Heart left ventricle (tissue), 16 donors: ENCODE measurements around the gene MED15. TPM values are rescaled to one million over a fixed set of nuclear protein-coding genes. Genes with fewer than 3 reads are reported as not detected.
A peak's percentile ranks its signal among the peaks of the same experiment; 100 is the strongest.

Source experiments
- ATAC-seq, 4 donors: fragments of 200-7000 bp; cut with Tn5 transposase; one replicate each; pipeline ENCODE4 v1.9.1; 2020 to 2022; ENCODE audit warnings: moderate library complexity in 4 of 4, mild to moderate bottlenecking in 3 of 4, moderate number of reproducible peaks in 1 of 4
- DNase-seq, 5 donors: peaks; one replicate each; pipeline ENCODE4 v3.0.0-alpha.2; 2020
- H3K27ac ChIP-seq, 12 donors: fragments of 200-600 bp; sonication (generic) in 4 of 12; one replicate each; pipeline versions ENCODE4 v1.5.0 to v1.8.0; 2016 to 2022; ENCODE audit warnings: mild to moderate bottlenecking in 2 of 12
- H3K27me3 ChIP-seq, 9 donors: fragments of 200-600 bp; sonication (generic) in 2 of 9; one replicate each; pipeline versions ENCODE4 v1.5.1 to v1.8.0; 2016 to 2022; ENCODE audit warnings: mild to moderate bottlenecking in 3 of 9
- H3K36me3 ChIP-seq, 9 donors: fragments of 200-600 bp; sonication (generic) in 2 of 9; one replicate each; pipeline versions ENCODE4 v1.5.0 to v1.8.0; 2018 to 2022; ENCODE audit warnings: mild to moderate bottlenecking in 2 of 9
- H3K4me1 ChIP-seq, 12 donors: fragments of 200-600 bp; sonication (generic) in 4 of 12; one replicate each; pipeline versions ENCODE4 v1.5.0 to v1.8.0; 2016 to 2022; ENCODE audit warnings: mild to moderate bottlenecking in 3 of 12
- H3K4me3 ChIP-seq, 12 donors: fragments of 200-600 bp; sonication (generic) in 4 of 12; one replicate each; pipeline versions ENCODE4 v1.5.0 to v1.8.0; 2017 to 2022; ENCODE audit warnings: mild to moderate bottlenecking in 9 of 12, moderate library complexity in 4 of 12
- H3K9me3 ChIP-seq, 12 donors: fragments of 200-600 bp; sonication (generic) in 4 of 12; one replicate each; pipeline versions ENCODE4 v1.5.0 to v1.8.0; 2016 to 2022; ENCODE audit warnings: mild to moderate bottlenecking in 1 of 12
- POLR2A ChIP-seq, 2 donors: fragments of 450-650 bp; IDR thresholded peaks; one replicate each; pipeline ENCODE4 v1.6.1; 2017; ENCODE audit warnings: antibody characterized with exemption in 2 of 2, mild to moderate bottlenecking in 2 of 2, moderate library complexity in 2 of 2
- WGBS, 4 donors: extraction: QIAGEN DNeasy Blood & Tissue Kit in 2 of 4; methylation state at CpG; one replicate each; pipeline versions ENCODE4 v1.1.5 to v1.1.7; 2013 to 2018; 5-methylcytosine and 5-hydroxymethylcytosine counted together
- intact Hi-C, 10 donors: fragments of 100-400 bp; cut with DNase I; formaldehyde crosslinking; loops; one replicate each; pipeline versions ENCODE4 v1.11.1 to v1.14.2; 2022
- polyA plus RNA-seq, 2 donors: library from polyadenylated mRNA; stranded (reverse); fragments of 200-250 nt; gene quantifications; one replicate each; pipeline ENCODE4 v1.2.3, GENCODE V29; 2013
- total RNA-seq, 9 donors: library from RNA; depleted of rRNA in 2 of 9; stranded (reverse); fragments of >200 nt in 2 of 9; fragmentation: NEBNext Ultra II Directional in 3 of 9; extraction: Animal tissue kit (Norgen Biotek cat#: 25700) in 3 of 9; gene quantifications; one replicate each; pipeline versions ENCODE4 v1.1.0 to v1.2.4, GENCODE V29; 2016 to 2023
- TF ChIP-seq, protein P1 (sequence below), 12 donors: fragments of 200-600 bp; sonication (generic) in 4 of 12; IDR thresholded peaks; one replicate each; pipeline versions ENCODE4 v1.5.0 to v1.8.0; 2018 to 2022; ENCODE audit warnings: antibody characterized with exemption in 12 of 12, mild to moderate bottlenecking in 5 of 12
- donor health status: ischemic (EF 13 %, LVEDD 7.1; RV severe dilation, severe dysfunction).
- donor health status: healthy with polysubstance abuse.
- donor health status: DM: no; HTN: yes; CAD: no.
- donor health status: DM: no; HTN: no; CAD: no.
- donor health status: ischemic (EF 25% LVEDD 6.9; RV normal size, moderate dysfunction).
- donor health status: ischemic (EF 25% LVEDD 5.7; RV mildly dilated, moderate dysfunction).
- donor health status: healthy.
- donor health status: DM: yes; HTN: yes; CAD: no.
- donor health status: ischemic (EF 35%, LVEDD 5.7; RV mildly dilated, moderate dysfunction).
- donor health status: nonischemic (EF 11% LVEDD 7.7; RV severe dilation, severe dysfunction).
- donor health status: DM: yes; HTN: yes; CAD: no.
- donor health status: PGD.
- donor health status: ischemic (EF 29% LVEDD 5.4; RV normal size, mild dysfunction).
- donor health status: nonischemic (EF 23%, LVEDD 6.1; RV moderate dilation, normal function).

The MED15 gene
- total and polyA plus RNA-seq, 11 donors, result 27.9 to 78.3 (median 43.0) TPM

DNA sequence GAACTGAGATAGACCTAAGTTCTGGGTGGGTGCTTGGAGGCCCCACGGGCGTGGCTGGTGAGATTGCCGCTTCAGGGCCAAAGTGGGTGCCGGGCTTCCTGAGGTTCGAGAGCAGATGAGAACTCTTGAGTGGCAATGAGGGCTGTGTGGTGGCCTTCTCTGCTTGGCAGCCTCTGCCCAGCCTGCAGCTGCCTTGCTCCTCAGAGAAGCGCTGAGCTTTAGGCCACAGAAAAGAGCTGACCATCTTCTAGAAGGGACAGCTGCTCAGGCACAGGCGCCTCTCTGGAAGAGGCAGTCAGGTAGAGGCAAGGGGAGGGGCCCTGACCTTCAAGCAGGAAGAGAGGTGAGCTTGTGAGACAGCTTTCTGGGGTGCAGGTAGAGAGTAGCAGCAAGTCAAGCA is 72.8 kb downstream of the MED15 start:
- no peak overlapping the region for H3K27ac ChIP-seq
- no peak for DNase-seq
- H3K9me3 ChIP-seq, result no peaks in the 10 kb centered on the region
- no peak for ATAC-seq
- no peaks in the 10 kb centered on the region for H3K27me3 ChIP-seq
- intact Hi-C loops, result no loop called here
- no peak overlapping the region for H3K4me3 ChIP-seq
- H3K36me3 ChIP-seq, result peaks cover 3 to 99% (median 76%) of the 10 kb centered on the region in 9 donors
- TF ChIP-seq, protein P1, sequence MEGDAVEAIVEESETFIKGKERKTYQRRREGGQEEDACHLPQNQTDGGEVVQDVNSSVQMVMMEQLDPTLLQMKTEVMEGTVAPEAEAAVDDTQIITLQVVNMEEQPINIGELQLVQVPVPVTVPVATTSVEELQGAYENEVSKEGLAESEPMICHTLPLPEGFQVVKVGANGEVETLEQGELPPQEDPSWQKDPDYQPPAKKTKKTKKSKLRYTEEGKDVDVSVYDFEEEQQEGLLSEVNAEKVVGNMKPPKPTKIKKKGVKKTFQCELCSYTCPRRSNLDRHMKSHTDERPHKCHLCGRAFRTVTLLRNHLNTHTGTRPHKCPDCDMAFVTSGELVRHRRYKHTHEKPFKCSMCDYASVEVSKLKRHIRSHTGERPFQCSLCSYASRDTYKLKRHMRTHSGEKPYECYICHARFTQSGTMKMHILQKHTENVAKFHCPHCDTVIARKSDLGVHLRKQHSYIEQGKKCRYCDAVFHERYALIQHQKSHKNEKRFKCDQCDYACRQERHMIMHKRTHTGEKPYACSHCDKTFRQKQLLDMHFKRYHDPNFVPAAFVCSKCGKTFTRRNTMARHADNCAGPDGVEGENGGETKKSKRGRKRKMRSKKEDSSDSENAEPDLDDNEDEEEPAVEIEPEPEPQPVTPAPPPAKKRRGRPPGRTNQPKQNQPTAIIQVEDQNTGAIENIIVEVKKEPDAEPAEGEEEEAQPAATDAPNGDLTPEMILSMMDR (IDR thresholded peaks at IDR 0.05), result no peak
- TF ChIP-seq POLR2A (IDR thresholded peaks at IDR 0.05), result no peak
- H3K4me1 ChIP-seq, result peaks cover 0 to 35% (median 18%) of the 10 kb centered on the region in 12 donors
- 88 to 97% (median 95%) methylated on average over 4 to 7 of the region's 7 CpGs for WGBS, 4 donors

DNA sequence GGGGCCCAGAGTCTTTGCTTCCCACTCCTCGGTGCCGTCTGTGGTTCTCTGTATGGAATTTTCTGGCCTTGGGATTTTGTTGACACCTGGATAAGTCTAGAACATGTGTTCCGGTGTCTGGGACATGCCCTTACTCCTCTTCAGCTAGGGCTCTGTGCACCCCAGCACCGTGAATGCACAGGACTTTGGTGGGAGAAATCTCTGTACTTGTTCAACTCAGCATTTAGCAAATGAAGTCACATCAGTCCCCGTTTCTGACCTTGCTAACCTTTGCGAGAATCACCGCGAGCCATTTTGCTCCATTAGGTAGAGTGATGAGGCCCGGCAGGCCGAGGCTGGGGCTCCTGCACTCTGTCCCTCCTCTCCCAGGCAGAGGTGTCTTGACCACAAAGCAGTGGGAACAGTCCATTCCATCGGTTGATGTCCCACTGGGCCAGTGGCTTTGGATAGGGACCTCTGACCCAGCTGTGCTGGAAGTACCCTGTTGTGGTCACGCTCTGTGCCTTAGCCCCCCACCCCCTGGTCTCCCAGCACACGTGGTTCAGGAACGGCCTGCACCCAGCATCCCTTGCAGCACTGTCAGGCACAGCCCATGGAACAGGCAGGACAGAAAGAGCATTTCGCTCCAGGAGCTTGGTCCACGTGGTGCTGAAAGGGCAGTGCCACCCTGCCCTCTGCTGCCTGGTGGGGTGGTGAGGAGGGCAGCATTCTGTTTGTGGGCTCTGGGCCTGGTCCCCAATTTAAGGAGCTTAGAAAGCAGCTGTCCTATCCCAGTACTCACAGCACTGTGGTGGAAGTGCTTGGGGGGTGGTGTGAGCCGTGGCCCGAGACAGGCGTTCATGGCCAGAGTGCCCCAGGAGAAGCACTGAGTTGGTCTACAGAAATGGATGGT is 73.4 kb downstream of the MED15 start:
- Histone ChIP-seq H3K36me3 (peaks cover 1 to 99% (median 77%) of the 10 kb centered on the region in 9 donors), H3K9me3 (no peaks in the 10 kb centered on the region), H3K4me1 (peaks cover 0 to 35% (median 16%) of the 10 kb centered on the region in 12 donors), H3K27ac (no peak overlapping the region), H3K27me3 (no peaks in the 10 kb centered on the region), H3K4me3 (no peak overlapping the region)
- ATAC-seq, result no peak
- DNase-seq, result peak in 1 of 5 donors; percentile 15
- intact Hi-C loops, result no loop called here
- TF ChIP-seq, protein P1 (IDR thresholded peaks at IDR 0.05), result no peak
- TF ChIP-seq POLR2A (IDR thresholded peaks at IDR 0.05), result no peak
- WGBS, 4 donors, result 92 to 95% (median 92%) methylated on average over 18 to 19 of the region's 19 CpGs

DNA sequence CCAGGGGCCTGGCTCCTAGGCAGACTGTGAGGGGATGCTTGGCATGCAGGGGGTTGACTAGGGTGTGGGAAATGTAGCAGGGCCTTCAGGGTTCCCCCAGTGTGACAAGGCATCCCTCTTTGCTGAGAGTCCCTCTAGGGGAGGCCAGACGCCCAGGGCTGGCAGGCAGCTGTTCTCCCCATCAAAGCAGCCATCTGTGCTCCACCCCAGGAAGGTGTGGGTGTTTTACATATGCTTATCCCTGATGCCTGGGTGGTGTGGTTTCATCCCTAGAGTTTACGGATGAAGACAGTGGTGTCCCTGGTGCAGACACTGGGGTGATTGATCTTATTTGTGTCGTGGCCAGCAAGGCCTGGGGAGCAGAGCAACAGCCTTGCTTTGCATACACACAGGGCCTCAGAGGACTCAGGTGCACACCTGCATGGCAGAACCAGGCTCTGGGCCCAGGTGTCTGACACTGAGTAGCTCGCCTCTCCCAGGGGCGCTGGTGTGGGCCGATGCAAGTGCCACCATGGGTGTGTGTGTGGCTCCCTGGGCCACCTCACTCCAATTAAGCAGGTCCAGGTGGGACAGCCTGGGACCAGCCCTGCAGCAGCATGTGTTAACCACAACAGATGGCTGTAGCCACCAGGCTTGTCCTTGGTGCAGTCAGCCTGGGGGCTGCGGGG is 74.2 kb downstream of the MED15 start:
- no peak for ATAC-seq
- WGBS, 4 donors, result 73 to 93% (median 93%) methylated on average over 6 to 7 of the region's 7 CpGs
- TF ChIP-seq, protein P1 (IDR thresholded peaks at IDR 0.05), result no peak
- no peak for TF ChIP-seq POLR2A (IDR thresholded peaks at IDR 0.05)
- H3K4me3 ChIP-seq, result no peak overlapping the region
- H3K36me3 ChIP-seq, result peaks cover 0 to 99% (median 79%) of the 10 kb centered on the region in 9 donors
- peaks cover 0 to 29% (median 11%) of the 10 kb centered on the region in 12 donors for H3K4me1 ChIP-seq
- intact Hi-C loops, result no loop called here
- peak in 1 of 5 donors; percentile 26 for DNase-seq
- no peak overlapping the region for H3K27ac ChIP-seq
- H3K9me3 ChIP-seq, result no peaks in the 10 kb centered on the region
- H3K27me3 ChIP-seq, result no peaks in the 10 kb centered on the region

DNA sequence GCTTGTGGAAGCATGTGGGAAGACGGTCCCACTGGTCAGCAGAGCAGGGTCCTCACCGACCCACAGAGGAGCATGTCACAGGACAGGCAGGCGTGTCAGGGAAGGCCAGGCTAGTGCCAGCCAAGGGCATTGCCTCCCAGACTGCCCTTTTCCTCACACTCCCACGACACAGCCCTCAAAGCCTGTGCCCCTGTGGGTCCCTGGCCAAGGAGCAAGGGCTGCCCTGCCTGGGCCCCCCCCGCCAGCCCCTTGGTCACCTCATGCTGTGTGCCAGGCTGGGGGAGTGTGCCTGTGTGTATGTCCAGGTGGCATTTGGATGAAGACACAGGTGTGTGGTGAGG is 74.7 kb downstream of the MED15 start:
- 77 to 95% (median 91%) methylated on average over 2 to 5 of the region's 5 CpGs for WGBS, 4 donors
- ATAC-seq, result no peak
- Histone ChIP-seq H3K36me3 (peaks cover 0 to 99% (median 84%) of the 10 kb centered on the region in 9 donors), H3K9me3 (no peaks in the 10 kb centered on the region), H3K27ac (no peak overlapping the region), H3K27me3 (no peaks in the 10 kb centered on the region), H3K4me3 (no peak overlapping the region), H3K4me1 (peaks cover 0 to 25% (median 11%) of the 10 kb centered on the region in 12 donors)
- intact Hi-C loops, result no loop called here
- no peak for DNase-seq
- TF ChIP-seq, protein P1 (IDR thresholded peaks at IDR 0.05), result no peak
- TF ChIP-seq POLR2A (IDR thresholded peaks at IDR 0.05), result no peak
